DMS 273 treated with DMSO at 0.1 percent for 48 hours (cell line): Measurements from ENCODE around the gene TSGA10IP.

Source experiments
- DNase-seq: peaks from one replicate; lab custom pipeline; 2025; lab: John Stamatoyannopoulos, UW

Gene TSGA10IP

DNA sequence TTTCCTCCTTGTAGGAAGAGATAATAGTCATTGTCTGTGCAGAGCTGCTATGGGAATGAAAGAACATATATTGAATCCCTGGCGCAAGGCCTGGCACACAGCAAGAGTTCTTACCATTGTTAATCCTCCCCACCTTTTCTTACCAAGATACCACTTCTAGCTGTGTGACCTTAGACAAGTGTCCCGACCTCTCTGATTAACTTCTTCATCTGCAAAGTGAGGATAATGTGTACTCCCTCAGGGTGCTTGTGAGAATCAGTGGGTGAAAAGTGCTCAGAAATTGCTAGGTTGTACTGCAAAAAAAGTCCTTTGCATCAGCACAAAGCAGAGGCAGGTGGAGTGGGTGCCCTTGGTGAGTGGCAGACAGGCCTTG is 62.8 kb downstream of the TSGA10IP start:
- DNase-seq: no peak

DNA sequence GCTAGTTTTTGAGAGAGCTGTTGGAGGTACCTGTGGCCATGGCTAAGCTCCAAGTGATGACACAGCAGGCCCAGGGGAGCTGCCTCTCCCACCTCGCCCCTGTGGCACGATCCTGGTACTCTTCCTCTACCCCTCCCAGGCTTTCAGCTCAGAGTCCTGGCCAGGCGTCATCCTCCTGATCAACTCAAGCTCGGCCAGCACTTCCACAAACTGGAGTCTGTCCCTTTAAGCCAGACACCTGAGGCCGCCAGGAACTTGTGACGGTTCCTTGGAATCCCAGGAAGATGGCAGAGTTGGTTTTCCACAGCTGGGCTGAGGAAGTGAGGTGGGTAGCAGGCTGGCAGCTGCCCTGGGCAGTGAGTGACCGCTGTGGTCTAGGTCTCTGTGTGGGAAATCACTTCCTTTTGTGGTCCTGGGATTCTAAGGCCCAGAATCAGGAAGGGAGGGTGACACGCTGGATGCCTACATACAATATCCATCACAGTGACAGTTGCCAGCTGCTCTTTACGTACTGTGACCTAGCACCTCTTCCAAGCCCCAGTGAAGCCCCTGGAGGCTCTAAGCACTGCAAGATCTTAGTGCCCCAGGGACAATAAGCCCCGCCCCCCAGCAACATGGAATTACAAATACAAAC is 63.3 kb downstream of the TSGA10IP start:
- no peak for DNase-seq
